ENCODE results near the gene CREB3L2.
"Not testable (repeated sequence)": the region's sequence is repeated elsewhere in the genome, so short reads cannot be mapped to it uniquely, and the experiment has no call there.

The CREB3L2 gene

GRCh38 chr7:137989590-137989989 is 12.3 kb downstream of the CREB3L2 start:
- no peak for FAIRE-seq

GRCh38 chr7:137989094-137989493 is 12.8 kb downstream of the CREB3L2 start:
- no peak for DNase-seq (ENCODE audit: insufficient read length, low spot score)
- no peak for FAIRE-seq

More at GRCh38 chr7:137989590-137989989, 12.3 kb downstream of the CREB3L2 start:
- DNase-seq (ENCODE audit: insufficient read length, low spot score): no peak

- no peak for DNase-seq (ENCODE audit: insufficient read length, low spot score)
- no peak for FAIRE-seq
Measured at GRCh38 chr7:137987968-137988367, 13.9 kb downstream of the CREB3L2 start.

GRCh38 chr7:137987563-137987962 is 14.3 kb downstream of the CREB3L2 start:
- no peak for DNase-seq (ENCODE audit: insufficient read length, low spot score)
- FAIRE-seq: no peak

- DNase-seq (ENCODE audit: insufficient read length, low spot score) (no peak), FAIRE-seq (no peak)
Measured at GRCh38 chr7:137987018-137987349, 14.9 kb downstream of the CREB3L2 start.

- FAIRE-seq: no peak
- no peak for DNase-seq (ENCODE audit: insufficient read length, low spot score)
Measured at GRCh38 chr7:137986252-137987017, 15.5 kb downstream of the CREB3L2 start.

GRCh38 chr7:137985897-137986251 is 16.0 kb downstream of the CREB3L2 start:
- DNase-seq (ENCODE audit: insufficient read length, low spot score): no peak
- FAIRE-seq: no peak

GRCh38 chr7:137985253-137985896 is 16.5 kb downstream of the CREB3L2 start:
- no peak for DNase-seq (ENCODE audit: insufficient read length, low spot score)
- FAIRE-seq: no peak

GRCh38 chr7:137984181-137985041 is 17.5 kb downstream of the CREB3L2 start:
- DNase-seq (ENCODE audit: insufficient read length, low spot score) (no peak), FAIRE-seq (no peak)

- FAIRE-seq: no peak
- DNase-seq (ENCODE audit: insufficient read length, low spot score): no peak
Measured at GRCh38 chr7:137983323-137984008, 18.4 kb downstream of the CREB3L2 start.

- not testable (repeated sequence) for FAIRE-seq; DNase-seq (ENCODE audit: insufficient read length, low spot score)
Measured at GRCh38 chr7:137982394-137982793, 19.5 kb downstream of the CREB3L2 start.

- FAIRE-seq: no peak
- no peak for DNase-seq (ENCODE audit: insufficient read length, low spot score)
Measured at GRCh38 chr7:137981668-137982067, 20.2 kb downstream of the CREB3L2 start.

GRCh38 chr7:137981175-137981574 is 20.7 kb downstream of the CREB3L2 start:
- FAIRE-seq (no peak), DNase-seq (ENCODE audit: insufficient read length, low spot score) (no peak)

- FAIRE-seq (no peak), DNase-seq (ENCODE audit: insufficient read length, low spot score) (no peak)
Measured at GRCh38 chr7:137980308-137980707, 21.6 kb downstream of the CREB3L2 start.

- DNase-seq (ENCODE audit: insufficient read length, low spot score) (peak; percentile 78), FAIRE-seq (no peak)
Measured at GRCh38 chr7:137978464-137979237, 23.2 kb downstream of the CREB3L2 start.

GRCh38 chr7:137977173-137977572 is 24.7 kb downstream of the CREB3L2 start:
- DNase-seq (ENCODE audit: insufficient read length, low spot score) (no peak), FAIRE-seq (no peak)

- FAIRE-seq (no peak), DNase-seq (ENCODE audit: insufficient read length, low spot score) (no peak)
Measured at GRCh38 chr7:137976696-137977095, 25.2 kb downstream of the CREB3L2 start.

GRCh38 chr7:137976232-137976631 is 25.7 kb downstream of the CREB3L2 start:
- FAIRE-seq (no peak), DNase-seq (ENCODE audit: insufficient read length, low spot score) (no peak)

GRCh38 chr7:137975768-137976167 is 26.1 kb downstream of the CREB3L2 start:
- no peak for FAIRE-seq
- DNase-seq (ENCODE audit: insufficient read length, low spot score): no peak

GRCh38 chr7:137975221-137975620 is 26.7 kb downstream of the CREB3L2 start:
- DNase-seq (ENCODE audit: insufficient read length, low spot score): no peak
- no peak for FAIRE-seq

Measured in HTR-8/SVneo (cell line).